Fibroblast of pulmonary artery (primary cell): ENCODE results near the gene GNB5.

Experiments
- DNase-seq: peaks from one replicate; pipeline ENCODE4 v3.0.0-alpha.2; 2010; ENCODE audit warnings: low read depth
- H3K4me3 ChIP-seq: replicated peaks from 2 replicates; pipeline ENCODE4 v1.5.1; 2011; ENCODE audit warnings: low read depth, mild to moderate bottlenecking, control low read depth, low read length, moderate library complexity
- CTCF ChIP-seq: IDR thresholded peaks from 2 replicates; pipeline ENCODE4 v1.5.1; 2011; ENCODE audit warnings: mild to moderate bottlenecking, control low read depth, low read length, inconsistent platforms; ENCODE audit errors: missing control alignments

The GNB5 gene

GRCh38 chr15:52112203-52112750, 78.9 kb downstream of the GNB5 start:
- DNase-seq, result no peak
- no peak for TF ChIP-seq CTCF
- peak overlapping the region; percentile 41 for H3K4me3 ChIP-seq

- no peak overlapping the region for H3K4me3 ChIP-seq
- no peak for DNase-seq
- TF ChIP-seq CTCF, result no peak
Observed at GRCh38 chr15:52111517-52112202, 79.5 kb downstream of the GNB5 start.

- no peak overlapping the region for H3K4me3 ChIP-seq
- no peak for DNase-seq
- no peak for TF ChIP-seq CTCF
Observed at GRCh38 chr15:52109559-52110451, 81.4 kb downstream of the GNB5 start.

- no peak for DNase-seq
- no peak overlapping the region for H3K4me3 ChIP-seq
- TF ChIP-seq CTCF, result no peak
Observed at GRCh38 chr15:52107238-52107637, 84.0 kb downstream of the GNB5 start.

GRCh38 chr15:52106641-52107040, 84.6 kb downstream of the GNB5 start:
- no peak for TF ChIP-seq CTCF
- no peak for DNase-seq
- H3K4me3 ChIP-seq, result no peak overlapping the region

- H3K4me3 ChIP-seq, result no peak overlapping the region
- DNase-seq, result no peak
- no peak for TF ChIP-seq CTCF
Observed at GRCh38 chr15:52105846-52106245, 85.3 kb downstream of the GNB5 start.
